Measurements from ENCODE around the gene ATXN1. TPM values are rescaled to one million over a fixed set of nuclear protein-coding genes. Genes with fewer than 3 reads are reported as not detected.

The ATXN1 gene
- total and polyA plus RNA-seq, 2 of the 13 experiments (the other 11 are each of a cell fraction or from before 2014, with no cell fraction given), result 20.7 to 39.5 TPM

DNA sequence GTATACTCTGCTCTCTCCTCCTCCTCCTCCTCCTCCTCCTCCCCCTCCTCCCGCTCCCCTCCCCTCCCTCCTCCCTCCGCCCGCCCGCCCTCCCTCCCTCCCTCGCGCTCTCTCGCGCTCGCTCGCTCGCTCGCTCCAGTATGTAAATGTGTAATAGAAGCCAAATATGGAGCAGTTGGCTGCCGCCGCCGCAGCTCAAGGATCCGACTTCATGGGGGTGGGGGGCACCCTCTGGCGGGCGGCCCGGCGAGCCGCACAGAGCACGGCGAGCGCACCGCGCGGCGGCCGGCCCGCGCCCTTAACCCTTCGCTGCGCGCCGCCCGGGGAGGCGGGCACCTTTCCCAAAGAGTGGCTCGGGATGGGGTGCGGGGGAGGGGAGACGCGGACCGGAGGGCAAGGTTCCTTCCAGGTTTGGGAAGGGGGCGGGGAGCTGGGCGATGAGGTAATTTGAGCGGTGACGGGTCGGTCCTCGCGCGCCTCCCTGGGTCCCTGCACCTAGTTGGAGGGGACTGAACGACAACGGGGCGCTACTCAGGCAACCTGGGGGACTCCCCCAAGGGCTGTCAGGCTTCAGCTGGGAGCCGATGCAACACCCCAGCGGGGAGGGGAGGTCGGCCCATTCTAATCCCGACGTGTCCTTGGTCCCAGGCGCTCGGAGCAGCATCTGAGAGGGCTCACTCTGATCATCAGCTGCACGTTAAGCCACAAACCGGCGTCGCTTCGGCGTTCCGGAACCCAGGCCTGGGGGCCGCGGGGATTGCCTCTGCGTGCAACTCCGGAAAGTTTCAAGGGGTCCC is 409 bp upstream of the ATXN1 start (continued):
- TF ChIP-seq, protein P1, sequence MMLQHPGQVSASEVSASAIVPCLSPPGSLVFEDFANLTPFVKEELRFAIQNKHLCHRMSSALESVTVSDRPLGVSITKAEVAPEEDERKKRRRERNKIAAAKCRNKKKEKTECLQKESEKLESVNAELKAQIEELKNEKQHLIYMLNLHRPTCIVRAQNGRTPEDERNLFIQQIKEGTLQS (CRISPR knock-in tag; IDR thresholded peaks at IDR 0.05), result peak; percentile 86
- TF ChIP-seq ZNF264 (CRISPR knock-in tag; IDR thresholded peaks at IDR 0.05) (no peak), PAF1 (CRISPR knock-in tag; IDR thresholded peaks at IDR 0.05) (no peak), ZNF253 (CRISPR knock-in tag; IDR thresholded peaks at IDR 0.05; ENCODE audit: borderline replicate concordance) (0 out of 2 replicates have a peak, but pooled peaks have one; percentile 24), SOX6 (IDR thresholded peaks at IDR 0.05) (no peak), SOX6 (CRISPR knock-in tag; IDR thresholded peaks at IDR 0.05) (peak; percentile 68), ZNF282 (IDR thresholded peaks at IDR 0.05; ENCODE audit: partially characterized antibody) (no peak), EED (CRISPR knock-in tag; IDR thresholded peaks at IDR 0.05) (peak; percentile 32; the same call in 1 of the 2 replicates), ZMYM4 (CRISPR knock-in tag; IDR thresholded peaks at IDR 0.05) (peak; percentile 83), ZNF768 (CRISPR knock-in tag; IDR thresholded peaks at IDR 0.05) (peak; percentile 66; the same call in 1 of the 2 replicates), KLF6 (CRISPR knock-in tag; IDR thresholded peaks at IDR 0.05) (peak; percentile 79), PPARG (CRISPR knock-in tag; conservative IDR thresholded peaks at IDR 0.05) (peak; percentile 35; the same call in 1 of the 2 replicates), HOXA9 (CRISPR knock-in tag; IDR thresholded peaks at IDR 0.05; ENCODE audit: borderline replicate concordance) (0 out of 2 replicates have a peak, but pooled peaks have one; percentile 27), GATAD1 (CRISPR knock-in tag; IDR thresholded peaks at IDR 0.05) (peak; percentile 59), PHF21A (CRISPR knock-in tag; IDR thresholded peaks at IDR 0.05) (peak; percentile 86), ZNF589 (CRISPR knock-in tag; conservative IDR thresholded peaks at IDR 0.05) (peak; percentile 32; the same call in 1 of the 2 replicates), BORCS8-MEF2B (CRISPR knock-in tag; IDR thresholded peaks at IDR 0.05) (0 out of 2 replicates have a peak, but pooled peaks have one; percentile 36), NFKBIZ (CRISPR knock-in tag; IDR thresholded peaks at IDR 0.05) (no peak), STAG1 (CRISPR knock-in tag; IDR thresholded peaks at IDR 0.05) (peak; percentile 67)
- TF ChIP-seq, protein P2, sequence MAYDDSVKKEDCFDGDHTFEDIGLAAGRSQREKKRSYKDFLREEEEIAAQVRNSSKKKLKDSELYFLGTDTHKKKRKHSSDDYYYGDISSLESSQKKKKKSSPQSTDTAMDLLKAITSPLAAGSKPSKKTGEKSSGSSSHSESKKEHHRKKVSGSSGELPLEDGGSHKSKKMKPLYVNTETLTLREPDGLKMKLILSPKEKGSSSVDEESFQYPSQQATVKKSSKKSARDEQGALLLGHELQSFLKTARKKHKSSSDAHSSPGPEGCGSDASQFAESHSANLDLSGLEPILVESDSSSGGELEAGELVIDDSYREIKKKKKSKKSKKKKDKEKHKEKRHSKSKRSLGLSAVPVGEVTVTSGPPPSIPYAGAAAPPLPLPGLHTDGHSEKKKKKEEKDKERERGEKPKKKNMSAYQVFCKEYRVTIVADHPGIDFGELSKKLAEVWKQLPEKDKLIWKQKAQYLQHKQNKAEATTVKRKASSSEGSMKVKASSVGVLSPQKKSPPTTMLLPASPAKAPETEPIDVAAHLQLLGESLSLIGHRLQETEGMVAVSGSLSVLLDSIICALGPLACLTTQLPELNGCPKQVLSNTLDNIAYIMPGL (CRISPR knock-in tag; IDR thresholded peaks at IDR 0.05; ENCODE audit: borderline replicate concordance in 1 of 2, low read depth in 1 of 2), result peak; percentile 62 to 71; a peak in 3 of 4 replicates
- TF ChIP-seq, protein P3, sequence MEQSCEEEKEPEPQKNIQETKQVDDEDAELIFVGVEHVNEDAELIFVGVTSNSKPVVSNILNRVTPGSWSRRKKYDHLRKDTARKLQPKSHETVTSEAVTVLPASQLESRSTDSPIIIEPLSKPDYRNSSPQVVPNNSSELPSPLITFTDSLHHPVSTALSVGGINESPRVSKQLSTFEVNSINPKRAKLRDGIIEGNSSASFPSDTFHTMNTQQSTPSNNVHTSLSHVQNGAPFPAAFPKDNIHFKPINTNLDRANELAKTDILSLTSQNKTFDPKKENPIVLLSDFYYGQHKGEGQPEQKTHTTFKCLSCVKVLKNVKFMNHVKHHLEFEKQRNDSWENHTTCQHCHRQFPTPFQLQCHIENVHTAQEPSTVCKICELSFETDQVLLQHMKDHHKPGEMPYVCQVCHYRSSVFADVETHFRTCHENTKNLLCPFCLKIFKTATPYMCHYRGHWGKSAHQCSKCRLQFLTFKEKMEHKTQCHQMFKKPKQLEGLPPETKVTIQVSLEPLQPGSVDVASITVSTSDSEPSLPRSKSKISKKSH (CRISPR knock-in tag; IDR thresholded peaks at IDR 0.05; ENCODE audit: borderline replicate concordance), result peak; percentile 61; the same call in 1 of the 2 replicates
- TF ChIP-seq, protein P4, sequence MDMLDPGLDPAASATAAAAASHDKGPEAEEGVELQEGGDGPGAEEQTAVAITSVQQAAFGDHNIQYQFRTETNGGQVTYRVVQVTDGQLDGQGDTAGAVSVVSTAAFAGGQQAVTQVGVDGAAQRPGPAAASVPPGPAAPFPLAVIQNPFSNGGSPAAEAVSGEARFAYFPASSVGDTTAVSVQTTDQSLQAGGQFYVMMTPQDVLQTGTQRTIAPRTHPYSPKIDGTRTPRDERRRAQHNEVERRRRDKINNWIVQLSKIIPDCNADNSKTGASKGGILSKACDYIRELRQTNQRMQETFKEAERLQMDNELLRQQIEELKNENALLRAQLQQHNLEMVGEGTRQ (IDR thresholded peaks at IDR 0.05; ENCODE audit: low read depth, low read length), result no peak
- TF ChIP-seq, protein P4 (CRISPR knock-in tag; IDR thresholded peaks at IDR 0.05; ENCODE audit: borderline replicate concordance), result no peak
